ENCODE data around the gene CCS.
A peak's percentile ranks its signal among the peaks of the same experiment; 100 is the strongest.
"Not testable (repeated sequence)": the region's sequence is repeated elsewhere in the genome, so short reads cannot be mapped to it uniquely, and the experiment has no call there.

The CCS gene

DNA sequence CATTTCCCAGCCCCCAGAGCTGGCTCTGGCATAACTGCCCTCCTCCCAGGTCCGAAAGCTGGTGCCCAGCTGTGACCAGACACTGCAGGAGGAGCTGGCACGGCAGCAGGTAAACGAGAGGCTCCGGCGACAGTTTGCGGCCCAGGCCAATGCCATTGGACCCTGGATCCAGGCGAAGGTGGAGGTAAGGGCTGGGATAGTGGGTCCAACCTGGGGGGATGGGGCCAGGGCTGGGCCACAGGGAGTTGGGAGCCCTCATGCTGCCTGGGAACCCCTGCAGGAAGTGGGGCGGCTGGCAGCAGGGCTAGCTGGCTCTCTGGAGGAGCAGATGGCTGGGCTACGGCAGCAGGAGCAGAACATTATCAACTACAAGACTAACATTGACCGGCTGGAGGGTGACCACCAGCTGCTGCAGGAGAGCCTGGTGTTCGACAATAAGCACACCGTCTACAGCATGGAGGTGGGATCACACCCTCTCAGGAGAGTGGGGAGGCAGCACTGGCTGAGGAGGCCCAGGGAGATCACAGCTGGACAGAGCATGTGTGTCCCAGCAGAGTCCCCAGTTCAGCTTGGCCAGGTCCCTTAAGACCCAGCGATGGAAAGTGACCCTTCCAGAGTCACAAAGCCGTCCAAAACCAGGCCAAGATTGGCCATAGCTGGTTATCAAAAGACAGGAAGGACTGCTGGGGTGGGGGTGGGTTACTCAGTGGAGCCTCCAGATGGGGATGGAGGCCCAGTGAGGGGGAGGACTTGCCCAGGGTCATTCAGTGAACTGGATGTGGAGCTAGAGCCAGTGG is 31.6 kb upstream of the CCS start:
- no peak for DNase-seq (ENCODE audit: low read depth in 2 of 2)

DNA sequence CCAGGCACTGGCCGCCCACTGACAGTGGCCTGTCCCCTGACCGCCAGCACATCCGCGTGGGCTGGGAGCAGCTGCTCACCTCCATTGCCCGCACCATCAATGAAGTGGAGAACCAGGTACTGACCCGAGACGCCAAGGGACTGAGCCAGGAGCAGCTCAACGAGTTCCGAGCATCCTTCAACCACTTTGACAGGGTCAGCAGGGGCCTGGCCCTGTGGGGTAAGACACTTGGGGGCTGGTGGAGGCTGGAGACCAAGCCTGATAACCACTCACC is 31.1 kb upstream of the CCS start:
- no peak for DNase-seq (ENCODE audit: low read depth in 2 of 2)

DNA sequence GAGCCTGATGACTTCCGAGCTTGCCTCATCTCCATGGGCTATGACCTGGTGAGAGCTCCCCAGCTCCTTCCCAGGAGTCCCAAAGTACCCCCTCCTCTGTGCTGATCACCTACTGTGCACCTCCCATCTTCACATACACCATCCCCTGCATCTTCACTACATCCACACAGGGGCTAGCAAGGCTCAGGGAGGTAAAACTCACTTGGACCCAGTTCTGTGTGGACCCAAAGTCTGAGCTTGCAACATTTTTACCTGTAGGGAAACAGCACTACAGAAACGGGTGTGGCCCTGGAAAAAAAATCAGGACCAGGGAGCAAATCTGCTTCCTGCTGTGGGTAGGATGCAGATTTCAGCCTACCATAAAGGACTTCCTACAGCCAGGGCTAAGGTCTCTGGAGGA is 30.7 kb upstream of the CCS start:
- no peak for DNase-seq (ENCODE audit: low read depth in 2 of 2)

DNA sequence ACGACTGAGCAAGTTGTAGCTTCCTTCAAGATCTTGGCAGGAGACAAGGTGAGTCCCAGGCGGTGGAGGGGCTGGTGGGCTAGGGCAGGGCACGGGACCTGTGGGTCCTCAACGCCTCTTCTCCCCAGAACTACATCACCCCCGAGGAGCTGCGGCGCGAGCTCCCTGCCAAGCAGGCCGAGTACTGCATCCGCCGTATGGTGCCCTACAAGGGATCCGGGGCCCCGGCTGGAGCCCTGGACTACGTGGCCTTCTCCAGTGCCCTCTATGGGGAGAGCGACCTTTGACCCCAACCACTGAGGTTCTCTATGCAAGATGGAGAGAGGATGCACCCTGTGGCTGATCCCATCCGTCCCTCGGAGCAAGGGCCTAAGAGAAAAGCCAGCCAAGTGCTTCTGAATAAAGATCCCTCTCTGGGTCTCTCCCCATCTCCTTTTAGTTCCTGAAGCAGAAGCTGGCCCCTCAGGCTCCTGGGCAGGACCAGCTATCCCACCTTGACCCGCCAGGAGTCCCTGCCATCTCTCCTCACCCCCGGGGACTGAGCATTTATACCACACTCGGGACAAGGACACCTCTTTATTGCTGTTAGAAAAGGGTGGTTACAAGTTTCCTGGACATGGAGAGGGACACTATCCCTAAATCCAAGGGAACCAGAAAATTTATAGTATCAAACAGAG is 29.9 kb upstream of the CCS start:
- DNase-seq (ENCODE audit: low read depth in 2 of 2) = no peak

DNA sequence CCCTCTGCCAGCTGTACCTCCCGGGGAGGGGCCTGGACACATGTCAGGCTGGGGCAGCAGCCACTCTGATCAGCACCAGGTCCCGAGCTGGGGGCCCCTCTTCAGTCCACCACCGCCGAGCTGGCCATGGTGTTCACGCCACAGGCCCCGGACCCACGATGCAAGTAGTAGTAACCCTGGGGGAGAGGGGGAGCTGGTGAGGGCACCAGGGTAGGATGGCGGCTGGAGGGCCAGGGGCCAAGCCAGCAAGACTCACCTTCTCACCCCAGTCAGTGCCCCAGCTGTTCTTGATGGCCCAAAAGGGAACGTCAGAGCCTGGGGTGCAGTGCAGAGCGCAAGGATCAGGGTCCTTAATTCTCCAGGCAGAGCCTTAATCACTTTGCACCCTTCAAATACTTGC is 29.2 kb upstream of the CCS start:
- no peak for DNase-seq (ENCODE audit: low read depth in 2 of 2)

DNA sequence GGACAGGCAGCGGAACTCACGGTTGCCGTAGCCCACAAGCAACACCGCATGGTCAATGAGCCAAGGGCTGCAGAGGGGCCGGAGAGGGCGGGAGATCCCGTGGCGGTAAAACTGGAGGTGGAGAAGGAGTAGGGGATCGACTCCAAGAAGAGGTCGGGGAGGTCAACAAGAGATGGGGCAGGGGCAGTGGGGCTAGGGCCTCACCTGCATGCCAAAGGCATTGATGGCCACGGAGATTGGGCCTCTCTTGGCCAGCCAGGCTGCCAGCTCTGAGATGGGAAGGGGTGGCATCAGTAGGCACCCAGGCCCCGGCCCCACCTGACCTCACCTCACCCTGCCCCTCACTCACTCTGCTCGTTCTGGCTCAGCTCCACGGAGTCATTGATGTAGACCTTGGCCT is 28.4 kb upstream of the CCS start:
- DNase-seq (ENCODE audit: low read depth in 2 of 2) = no peak

DNA sequence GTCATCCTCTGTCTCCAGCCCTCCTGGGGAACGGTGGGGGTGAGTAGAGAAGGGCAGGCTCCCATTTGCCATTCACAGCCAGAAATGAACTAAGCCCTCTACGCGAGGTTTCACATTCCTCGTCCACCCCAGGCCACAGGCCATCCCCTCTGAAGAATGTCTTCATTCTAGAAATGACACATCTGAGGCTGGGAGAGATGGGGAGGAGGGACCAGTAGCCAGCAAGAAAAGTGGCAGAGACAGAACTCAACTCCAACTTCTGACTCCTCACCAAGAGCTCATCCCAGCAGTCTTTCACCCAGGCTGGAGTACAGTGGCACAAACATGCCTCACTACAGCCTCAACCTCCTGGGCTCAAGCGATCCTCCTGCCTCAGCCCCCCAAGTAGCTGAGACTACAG is 28.0 kb upstream of the CCS start:
- DNase-seq (ENCODE audit: low read depth in 2 of 2) = no peak

DNA sequence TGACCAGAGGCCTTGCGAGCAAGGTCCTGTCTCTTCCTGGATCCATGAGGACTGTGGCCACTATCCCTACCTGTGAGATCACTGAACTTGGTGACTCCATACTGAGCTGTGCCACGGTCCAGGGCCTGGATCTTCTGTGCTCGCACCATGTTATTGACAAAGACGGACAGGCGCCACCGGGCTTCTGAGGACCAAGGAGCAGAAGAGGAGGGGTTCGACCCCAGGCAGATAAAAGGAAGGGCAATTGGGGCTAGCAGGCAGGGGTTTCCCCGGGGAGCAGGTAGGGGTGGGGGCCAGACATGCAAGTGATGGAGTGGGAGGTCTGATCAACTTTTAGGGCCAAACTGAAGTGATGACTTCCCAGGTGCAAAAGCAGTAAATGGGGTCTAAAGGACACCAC is 26.8 kb upstream of the CCS start:
- DNase-seq (ENCODE audit: low read depth in 2 of 2) = no peak

DNA sequence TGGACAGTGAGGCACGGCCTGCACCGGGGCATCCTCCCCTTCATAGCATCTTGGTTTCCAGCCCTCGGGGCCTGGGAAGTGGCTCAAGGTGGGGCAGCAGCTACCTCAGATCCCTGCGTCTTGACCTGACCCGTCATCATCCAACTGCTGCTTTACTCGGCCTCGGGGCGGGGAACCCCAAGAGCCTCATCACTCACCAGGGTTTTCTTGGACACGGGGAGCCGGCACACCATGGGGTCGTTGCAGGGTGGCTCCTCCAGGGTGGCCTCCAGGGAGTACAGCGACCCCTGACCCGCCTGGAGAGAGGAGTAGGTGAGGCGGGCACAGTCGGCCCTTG is 25.2 kb upstream of the CCS start:
- DNase-seq (ENCODE audit: low read depth in 2 of 2) = no peak

DNA sequence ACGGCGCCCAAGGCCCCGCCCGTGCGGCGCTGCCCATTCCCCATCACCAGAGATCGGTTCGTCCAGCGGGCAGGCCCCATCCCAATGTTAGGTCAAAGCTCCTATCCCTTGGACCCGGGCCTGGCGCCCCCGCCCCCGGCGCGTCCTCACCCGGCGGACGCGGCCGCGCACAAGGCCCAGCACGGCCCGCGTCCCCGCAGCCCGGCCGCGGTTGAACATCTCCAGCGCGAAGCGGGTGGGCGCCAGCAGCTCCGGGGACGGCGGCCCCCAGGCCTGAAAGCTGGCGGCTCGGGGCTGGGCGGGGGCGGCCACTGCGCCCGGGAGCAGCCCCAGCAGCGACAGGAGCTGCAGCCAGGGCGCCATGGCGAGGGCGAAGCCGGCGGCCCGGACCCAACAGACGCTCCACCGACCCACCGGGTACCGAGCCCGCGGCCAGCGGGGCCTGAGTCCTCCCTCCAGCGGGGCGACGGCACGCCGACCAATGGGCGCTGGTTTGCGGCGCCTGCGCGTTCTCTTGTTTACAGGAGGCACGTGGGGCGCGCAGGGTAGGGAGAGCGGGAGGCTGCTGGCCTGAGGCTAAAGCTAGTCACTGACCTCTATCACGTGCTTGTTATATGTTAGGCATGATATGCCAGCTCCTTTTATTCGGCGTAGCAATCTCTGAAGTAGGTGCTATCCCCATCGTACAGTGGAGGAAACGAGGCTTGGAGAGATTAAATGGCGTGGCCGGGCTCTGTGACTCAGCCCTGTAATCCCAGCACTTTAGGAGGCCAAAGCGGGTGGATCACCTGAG is 24.7 kb upstream of the CCS start, which contains the start of gene CTSF:
TSS of gene CTSF (minus strand) at position 483 of the 793 bp plus-strand sequence. CDS start at position 363, 120 bp downstream.
- peak; percentile 65 to 66 for DNase-seq (ENCODE audit: low read depth in 2 of 2)

DNA sequence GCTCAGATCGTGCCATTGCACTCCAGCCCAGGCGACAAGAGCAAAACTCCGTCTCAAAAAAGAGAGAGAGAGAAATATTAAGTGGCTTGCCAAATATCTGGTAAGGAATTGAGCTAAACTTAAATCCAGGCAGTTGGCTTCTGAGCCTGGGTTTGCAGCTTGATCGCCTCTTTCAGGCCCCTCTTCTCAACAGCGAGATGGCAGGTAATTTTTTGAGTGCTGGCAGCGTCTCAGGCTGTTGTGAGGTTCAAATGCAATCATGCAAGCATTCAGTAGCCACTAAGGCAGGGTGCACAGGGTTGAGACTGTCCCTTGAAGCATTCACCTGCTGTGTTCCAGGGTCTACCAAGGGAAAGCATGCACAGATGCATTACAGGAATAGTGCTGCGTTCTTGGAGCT is 23.9 kb upstream of the CCS start:
- no peak for DNase-seq (ENCODE audit: low read depth in 2 of 2)

DNA sequence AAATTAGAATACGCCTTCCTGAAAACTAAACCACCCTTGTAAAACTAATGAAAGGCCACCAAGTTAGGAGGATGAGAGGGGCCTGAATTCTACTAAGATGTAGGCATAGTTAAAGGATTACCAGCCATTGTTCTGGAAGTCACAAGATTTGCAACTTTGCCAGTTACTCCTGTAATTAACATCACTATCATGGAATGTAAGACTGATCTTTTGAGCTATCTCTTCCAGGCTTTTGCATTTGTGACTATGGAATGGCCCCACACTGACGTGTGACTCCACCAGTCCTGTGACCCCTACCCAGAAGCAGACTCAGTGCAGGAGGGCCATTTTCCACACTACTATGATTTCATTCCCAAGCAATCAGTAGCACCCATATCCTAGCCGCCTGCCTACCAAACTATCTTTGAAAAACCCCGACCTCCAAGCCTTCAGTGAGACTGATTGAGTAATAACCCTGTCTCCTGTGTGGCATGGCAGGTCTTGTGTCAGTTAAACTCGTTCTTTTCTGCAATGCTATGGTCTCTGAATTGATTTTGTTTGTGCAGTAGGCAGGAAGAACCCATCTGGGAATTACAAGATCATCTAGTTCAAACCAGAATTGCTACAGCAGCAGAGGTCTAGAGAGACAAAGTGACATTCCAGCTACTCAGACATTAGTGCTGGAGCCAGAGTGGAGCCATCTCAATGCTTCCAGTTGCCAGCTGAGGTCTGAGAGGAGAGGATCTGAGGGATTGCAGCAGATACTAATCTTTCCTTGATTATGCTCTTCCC is 22.7 kb upstream of the CCS start:
- no peak for DNase-seq (ENCODE audit: low read depth in 2 of 2)

DNA sequence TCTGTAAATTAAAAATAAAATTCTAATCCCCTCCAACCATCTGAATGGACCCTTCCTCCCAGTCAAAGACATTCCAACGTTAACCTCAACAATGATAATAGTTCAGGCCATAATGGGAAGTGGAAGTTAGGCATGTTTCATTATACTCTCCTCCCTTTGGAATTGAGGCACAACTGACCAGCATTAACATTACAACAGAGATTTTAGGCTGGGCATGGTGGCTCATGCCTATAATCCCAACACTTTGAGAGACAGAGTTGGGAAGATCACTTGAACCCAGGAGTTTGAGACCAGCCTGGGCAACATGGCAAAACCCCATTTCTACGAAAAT is 22.2 kb upstream of the CCS start:
- DNase-seq (ENCODE audit: low read depth in 2 of 2) = no peak

DNA sequence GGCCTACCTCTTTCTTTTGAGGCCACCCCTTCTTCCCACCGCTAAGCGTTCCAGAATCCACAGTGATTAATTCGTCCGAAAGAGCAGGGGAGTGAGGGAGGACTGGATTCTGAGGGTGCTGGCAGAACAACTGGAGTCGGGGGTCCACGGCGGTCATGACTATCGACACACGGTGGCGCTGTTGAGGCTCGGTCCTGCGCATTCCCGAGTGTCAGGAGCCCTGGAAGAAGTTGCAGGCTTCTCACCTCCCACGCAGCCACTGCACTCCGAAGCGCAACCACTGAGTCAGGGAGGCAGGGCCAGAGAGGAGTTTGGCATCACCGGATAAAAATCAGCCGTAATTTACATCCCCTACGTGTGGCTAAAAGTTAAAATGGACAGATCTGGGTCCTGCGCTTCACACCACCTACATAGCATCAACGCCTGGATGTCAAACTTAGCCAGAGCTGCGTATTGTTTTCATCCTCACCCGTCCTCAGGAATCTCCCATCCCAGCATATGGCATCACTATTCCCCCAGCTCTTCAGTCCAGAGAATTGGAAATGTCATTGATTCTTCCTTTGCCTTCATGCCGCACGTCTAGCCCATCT is 13.9 kb upstream of the CCS start:
- peak; percentile 79 to 80 for DNase-seq (ENCODE audit: low read depth in 2 of 2)

DNA sequence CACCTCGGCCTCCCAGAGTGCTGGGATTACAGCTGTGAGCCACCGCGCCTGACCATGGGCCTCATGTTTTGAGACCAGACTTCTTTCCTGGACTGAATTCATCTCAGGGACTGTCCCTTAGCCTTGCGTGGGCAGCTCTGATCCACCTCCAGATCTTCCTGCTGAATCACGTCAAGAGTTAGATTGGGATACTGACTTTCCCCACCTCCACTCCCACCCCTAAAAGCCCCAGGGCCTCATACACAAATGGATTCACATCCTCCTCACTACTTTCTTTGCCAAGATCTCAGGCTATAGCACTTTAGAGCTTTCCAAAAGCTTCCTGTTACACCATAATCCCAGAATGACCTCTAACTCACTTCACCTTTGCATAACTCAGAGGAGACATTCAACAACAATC is 12.2 kb upstream of the CCS start:
- DNase-seq (ENCODE audit: low read depth in 2 of 2) = no peak

DNA sequence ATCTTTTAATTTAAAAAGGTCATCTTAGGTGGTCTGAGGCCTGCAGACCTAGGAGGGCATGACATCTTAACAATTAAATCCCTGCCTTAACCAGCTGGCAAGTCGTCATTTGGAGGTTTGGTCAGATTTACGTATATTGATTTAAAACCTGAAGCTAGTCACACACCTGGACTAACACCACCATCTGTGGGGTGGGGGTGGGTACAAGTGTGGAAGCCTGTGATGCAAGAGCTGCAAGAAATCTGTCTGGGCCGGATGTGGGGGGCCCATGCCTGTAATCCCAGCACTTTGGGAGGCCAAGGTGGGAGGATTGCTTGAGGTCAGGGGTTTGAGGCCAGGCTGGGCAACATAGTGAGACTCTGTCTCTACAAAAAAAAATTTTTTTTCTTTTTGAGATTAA is 11.7 kb upstream of the CCS start:
- no peak for DNase-seq (ENCODE audit: low read depth in 2 of 2)

DNA sequence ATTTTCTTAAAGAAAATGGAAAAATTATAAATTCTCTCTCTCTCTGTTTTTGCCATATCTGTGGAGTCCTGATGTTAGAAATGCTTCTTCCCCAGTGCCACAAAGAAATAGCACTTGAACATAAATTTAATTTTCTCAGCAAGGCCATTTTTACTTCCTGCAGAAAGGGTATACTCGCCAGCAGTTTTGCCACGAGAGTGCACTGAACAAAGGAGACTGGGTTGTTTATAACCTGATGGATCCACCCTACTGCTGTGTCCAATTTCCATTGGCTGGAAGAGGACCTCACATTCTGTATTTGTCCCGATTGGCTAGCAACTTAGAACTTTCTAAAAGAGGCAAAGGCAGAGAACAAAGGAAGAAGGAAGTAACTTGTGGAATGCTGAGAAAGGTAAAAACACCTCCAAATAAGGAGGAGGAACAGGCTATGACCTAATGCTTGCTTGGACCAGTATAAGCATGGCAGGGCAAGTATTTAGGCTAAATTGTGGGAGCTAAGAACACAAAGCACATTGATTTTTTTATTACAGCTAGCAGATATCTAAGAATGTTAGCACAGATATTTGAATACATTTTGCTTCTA is 10.3 kb upstream of the CCS start:
- not testable (repeated sequence) for DNase-seq (ENCODE audit: low read depth in 2 of 2)

DNA sequence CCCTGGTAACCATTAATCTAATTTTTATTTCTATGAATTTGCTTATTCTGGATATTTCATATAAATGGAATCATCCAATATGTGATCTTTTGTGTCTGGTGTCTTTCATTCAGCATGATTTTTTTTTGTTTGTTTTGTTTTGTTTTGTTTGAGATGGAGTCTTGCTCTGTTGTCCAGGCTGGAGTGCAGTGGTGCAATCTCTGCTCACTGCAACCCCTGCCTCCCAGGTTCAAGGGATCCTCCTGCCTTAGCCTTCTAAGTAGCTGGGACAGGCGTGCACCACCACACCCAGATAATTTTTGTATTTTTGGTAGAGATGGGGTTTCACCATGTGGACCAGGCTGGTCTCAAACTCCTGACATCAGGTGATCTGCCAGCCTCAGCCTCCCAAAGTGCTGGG is 7.5 kb upstream of the CCS start:
- DNase-seq (ENCODE audit: low read depth in 2 of 2) = not testable (repeated sequence)

DNA sequence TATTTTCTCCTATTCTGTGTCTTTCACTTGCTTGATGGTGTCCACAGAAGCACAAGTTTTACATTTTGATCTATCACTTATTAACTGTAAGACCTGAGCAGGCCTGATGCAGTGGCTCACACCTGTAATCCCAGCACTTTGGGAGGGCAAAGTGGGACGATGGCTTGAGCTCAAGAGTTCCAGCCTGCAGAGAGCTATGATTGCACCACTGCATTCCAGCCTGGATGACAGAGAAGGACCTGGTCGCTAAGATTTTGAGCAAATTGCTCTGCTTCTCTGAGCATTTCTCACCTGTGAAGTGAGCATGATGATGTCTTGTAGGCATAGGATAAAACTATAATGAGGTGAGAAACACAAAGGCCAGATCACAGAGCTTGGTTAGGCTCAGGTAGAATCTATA is 6.8 kb upstream of the CCS start:
- no peak for DNase-seq (ENCODE audit: low read depth in 2 of 2)

DNA sequence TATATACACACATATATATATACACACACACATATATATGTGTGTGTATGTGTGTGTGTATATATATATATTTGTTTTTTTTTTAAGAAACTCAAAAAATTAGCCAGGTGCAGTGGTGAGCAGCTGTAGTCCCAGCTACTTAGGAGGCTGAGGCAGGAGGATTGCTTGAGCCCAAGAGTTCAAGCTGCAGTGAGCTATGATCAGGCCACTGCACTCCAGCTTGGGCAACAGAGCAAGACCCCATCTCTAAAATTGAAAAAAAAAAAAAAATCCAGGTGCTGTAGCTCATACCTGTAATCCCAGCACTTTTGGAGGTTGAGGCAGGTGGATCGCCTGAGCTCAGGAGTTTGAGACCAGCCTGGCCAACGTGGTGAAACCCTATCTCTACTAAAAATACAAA is 3.7 kb upstream of the CCS start:
- DNase-seq (ENCODE audit: low read depth in 2 of 2) = not testable (repeated sequence)

DNA sequence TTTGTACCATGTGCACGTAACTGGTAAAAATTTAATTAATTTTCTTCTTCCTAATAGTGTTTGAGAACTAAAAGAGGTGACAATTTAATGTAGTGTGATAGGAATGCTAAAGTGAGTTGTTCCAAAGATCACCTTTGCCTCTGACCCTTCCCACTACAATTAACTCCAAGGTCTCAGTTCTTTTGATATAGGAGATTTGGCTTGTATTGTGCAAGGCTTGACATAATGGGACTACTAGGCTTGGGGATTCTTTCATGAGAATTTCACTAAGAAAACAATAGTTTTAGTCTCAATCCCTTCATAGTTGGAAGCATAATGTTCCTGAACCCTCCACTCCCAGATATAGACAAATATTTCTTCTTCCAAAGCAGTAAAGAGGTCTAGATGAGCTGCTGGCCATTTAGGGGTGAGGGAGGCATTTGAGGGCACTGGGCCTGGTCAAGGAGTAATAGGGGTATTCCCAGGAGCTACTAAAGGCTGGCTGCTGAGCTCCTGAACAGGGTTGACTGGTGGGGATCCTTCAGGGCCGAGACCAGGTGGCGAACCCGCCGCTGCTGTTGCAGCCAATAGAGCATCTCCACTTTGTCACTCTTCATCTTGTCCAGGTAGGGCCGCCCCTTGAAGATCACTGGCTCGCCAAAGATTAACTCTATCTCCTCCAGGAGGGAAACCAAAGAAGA is 2.8 kb upstream of the CCS start:
- DNase-seq (ENCODE audit: low read depth in 2 of 2) = no peak

Measured in stimulated activated CD4-positive, alpha-beta T cell treated with anti-CD3 and anti-CD28 coated beads, Interleukin-4, amount 100 ng/mL, for 48 hours (primary cell).